Hepatocyte (in vitro differentiated cells): Measurements from ENCODE around the gene DCAF10. TPM values are rescaled to one million over a fixed set of nuclear protein-coding genes. Genes with fewer than 3 reads are reported as not detected.
"Not testable (repeated sequence)": the region's sequence is repeated elsewhere in the genome, so short reads cannot be mapped to it uniquely, and the experiment has no call there.

Source experiments
- DNase-seq: peaks from one replicate; pipeline ENCODE4 v3.0.0-alpha.2; 2016; ENCODE audit warnings: low spot score
- H2AFZ ChIP-seq: fragments of 200-600 bp; sonication (generic); 2 replicates; pipeline ENCODE4 v1.6.0; 2016; ENCODE audit warnings: antibody characterized with exemption, mild to moderate bottlenecking
- H3K27ac ChIP-seq: fragments of 200-600 bp; sonication (generic); 2 replicates; pipeline ENCODE4 v1.5.1; 2016; ENCODE audit warnings: mild to moderate bottlenecking
- H3K27me3 ChIP-seq: fragments of 200-600 bp; sonication (generic); 2 replicates; pipeline ENCODE4 v1.6.1; 2016
- H3K36me3 ChIP-seq: fragments of 200-600 bp; sonication (generic); replicated peaks from 2 replicates; pipeline ENCODE4 v1.5.1; 2016; ENCODE audit warnings: low read depth; ENCODE audit not compliant: insufficient read depth
- H3K4me1 ChIP-seq: fragments of 200-600 bp; sonication (generic); 2 replicates; pipeline ENCODE4 v1.5.1; 2016; ENCODE audit warnings: mild to moderate bottlenecking, moderate library complexity; ENCODE audit not compliant: insufficient read depth
- H3K4me2 ChIP-seq: fragments of 200-600 bp; sonication (generic); 2 replicates; pipeline ENCODE4 v1.6.0; 2016
- H3K4me3 ChIP-seq: fragments of 200-600 bp; sonication (generic); 2 replicates; pipeline ENCODE4 v1.5.1; 2016; ENCODE audit warnings: mild to moderate bottlenecking
- H3K79me2 ChIP-seq: fragments of 200-600 bp; sonication (generic); 2 replicates; pipeline ENCODE4 v1.6.0; 2017; ENCODE audit warnings: mild to moderate bottlenecking
- H3K9me2 ChIP-seq: fragments of 200-600 bp; sonication (generic); replicated peaks from 2 replicates; pipeline ENCODE4 v1.6.0; 2017; ENCODE audit warnings: mild to moderate bottlenecking; ENCODE audit not compliant: insufficient read depth
- H3K9me3 ChIP-seq: fragments of 200-600 bp; sonication (generic); 2 replicates; pipeline ENCODE4 v1.5.1; 2016; ENCODE audit warnings: low read depth, mild to moderate bottlenecking
- H4K20me1 ChIP-seq: fragments of 200-600 bp; sonication (generic); 2 replicates; pipeline ENCODE4 v1.6.0; 2016; ENCODE audit warnings: mild to moderate bottlenecking; ENCODE audit not compliant: insufficient read depth, poor library complexity, severe bottlenecking
- CTCF ChIP-seq: fragments of 200-600 bp; sonication (generic); IDR thresholded peaks from 2 replicates; pipeline ENCODE4 v1.5.1; 2016; ENCODE audit warnings: antibody characterized with exemption, mild to moderate bottlenecking; ENCODE audit not compliant: poor library complexity
- EZH2 ChIP-seq: fragments of 200-600 bp; sonication (generic); IDR thresholded peaks from 2 replicates; pipeline ENCODE4 v1.6.1; 2016; ENCODE audit warnings: antibody characterized with exemption, mild to moderate bottlenecking, borderline replicate concordance
- EZH2phosphoT487 ChIP-seq: fragments of 200-600 bp; sonication (generic); IDR thresholded peaks from one replicate; pipeline ENCODE4 v1.6.1; 2018; ENCODE audit warnings: antibody characterized with exemption, mild to moderate bottlenecking, low read depth, moderate library complexity; ENCODE audit not compliant: unreplicated experiment, severe bottlenecking
- WGBS: methylation state at CpG from one replicate; pipeline ENCODE4 v1.1.6; 2016; ENCODE audit warnings: low lambda C conversion rate; ENCODE audit errors: missing lambda C conversion rate; 5-methylcytosine and 5-hydroxymethylcytosine counted together
- polyA plus RNA-seq: library from polyadenylated mRNA; unstranded; fragments of >200 nt; fragmentation: Nextera tagmentation; extraction: Ambion mirVana; gene quantifications from 2 replicates; pipeline ENCODE4 v1.2.1, GENCODE V29; 2016
- total RNA-seq: library from RNA; depleted of rRNA; stranded (reverse); fragments of >200 nt; gene quantifications from 2 replicates; pipeline ENCODE4 v1.2.3, GENCODE V29; 2014

DCAF10 gene
- total RNA-seq, result 23.9 and 38.7 TPM in 2 replicates
- polyA plus RNA-seq, result 24.4 and 29.2 TPM in 2 replicates

- 3% methylated on average over 35 of the region's 72 CpGs for WGBS
- Histone ChIP-seq H3K9me2 (no peaks in the 10 kb centered on the region), H4K20me1 (peaks cover 41% of the 10 kb centered on the region), H2AFZ (peak within 1 kb of the TSS; percentile 98), H3K36me3 (no peaks in the 10 kb centered on the region), H3K4me3 (peak within 1 kb of the TSS; percentile 95), H3K27me3 (no peaks in the 10 kb centered on the region), H3K79me2 (peaks cover 48% of the 10 kb centered on the region), H3K4me2 (peak within 1 kb of the TSS; percentile 91), H3K4me1 (peaks cover 16% of the 10 kb centered on the region), H3K9me3 (no peaks in the 10 kb centered on the region), H3K27ac (peak within 1 kb of the TSS; percentile 98)
- DNase-seq, result peak; percentile 92
- TF ChIP-seq CTCF (peak; percentile 4), EZH2 (no peak)
Measured at GRCh38 chr9:37800631-37801286, at the start of gene DCAF10. TSS of gene DCAF10 (plus strand) at chr9:37800797. CDS start at chr9:37800867, 70 bp downstream.

- Histone ChIP-seq H3K4me2 (no peak overlapping the region), H3K4me3 (no peak overlapping the region), H4K20me1 (no peaks in the 10 kb centered on the region), H3K36me3 (no peaks in the 10 kb centered on the region), H3K27me3 (no peaks in the 10 kb centered on the region), H3K9me2 (no peaks in the 10 kb centered on the region), H3K4me1 (peaks cover 13% of the 10 kb centered on the region), H3K9me3 (no peaks in the 10 kb centered on the region), H3K27ac (no peak overlapping the region), H2AFZ (no peak overlapping the region), H3K79me2 (peaks cover 15% of the 10 kb centered on the region)
- no peak for DNase-seq
- TF ChIP-seq CTCF (no peak), EZH2phosphoT487 (no peak), EZH2 (no peak)
- WGBS, result 81% methylated on average over 6 of the region's 6 CpGs
Measured at GRCh38 chr9:37751186-37751585, 49.4 kb upstream of the DCAF10 start.

- H3K9me2 ChIP-seq, H3K9me3 ChIP-seq, H3K4me3 ChIP-seq, H2AFZ ChIP-seq, H3K4me2 ChIP-seq, H3K27me3 ChIP-seq, H4K20me1 ChIP-seq, H3K4me1 ChIP-seq, H3K27ac ChIP-seq, DNase-seq, H3K36me3 ChIP-seq: not testable (repeated sequence)
- H3K79me2 ChIP-seq, result peaks cover 15% of the 10 kb centered on the region
- WGBS, result 96% methylated on average over 26 of the region's 30 CpGs
Measured at GRCh38 chr9:37751704-37752103, 48.9 kb upstream of the DCAF10 start.

GRCh38 chr9:37752112-37752511 is 48.5 kb upstream of the DCAF10 start:
- not testable (repeated sequence) for H3K27ac ChIP-seq, H4K20me1 ChIP-seq, H3K9me2 ChIP-seq, H3K4me3 ChIP-seq, H2AFZ ChIP-seq, DNase-seq, H3K4me1 ChIP-seq, H3K9me3 ChIP-seq, H3K27me3 ChIP-seq, H3K36me3 ChIP-seq, H3K4me2 ChIP-seq
- H3K79me2 ChIP-seq, result peaks cover 15% of the 10 kb centered on the region
- 100% methylated on average over 4 of the region's 13 CpGs for WGBS
